Fibroblast of the aortic adventitia (primary cell): ENCODE measurements around the gene VWC2. TPM values are rescaled to one million over a fixed set of nuclear protein-coding genes. Genes with fewer than 3 reads are reported as not detected.

Source experiments
- DNase-seq: peaks from one replicate; pipeline ENCODE4 v3.0.0-alpha.2; 2010; ENCODE audit warnings: low read depth
- H3K4me3 ChIP-seq: 2 replicates; pipeline ENCODE4 v1.5.1; 2011; ENCODE audit warnings: low read depth, mild to moderate bottlenecking, control low read depth, low read length, moderate library complexity
- total RNA-seq: library from RNA; depleted of rRNA; stranded (reverse); fragments of >200 nt; gene quantifications from 2 replicates; pipeline ENCODE4 v1.2.3, GENCODE V29; 2012; ENCODE audit warnings: low replicate concordance
- TF ChIP-seq, protein P1 (sequence below): IDR thresholded peaks from 2 replicates; pipeline ENCODE4 v1.5.1; 2011; ENCODE audit warnings: mild to moderate bottlenecking, low read length, control low read depth, inconsistent platforms; ENCODE audit not compliant: insufficient read depth

Gene VWC2
- total RNA-seq, 1 donor = not detected

DNA sequence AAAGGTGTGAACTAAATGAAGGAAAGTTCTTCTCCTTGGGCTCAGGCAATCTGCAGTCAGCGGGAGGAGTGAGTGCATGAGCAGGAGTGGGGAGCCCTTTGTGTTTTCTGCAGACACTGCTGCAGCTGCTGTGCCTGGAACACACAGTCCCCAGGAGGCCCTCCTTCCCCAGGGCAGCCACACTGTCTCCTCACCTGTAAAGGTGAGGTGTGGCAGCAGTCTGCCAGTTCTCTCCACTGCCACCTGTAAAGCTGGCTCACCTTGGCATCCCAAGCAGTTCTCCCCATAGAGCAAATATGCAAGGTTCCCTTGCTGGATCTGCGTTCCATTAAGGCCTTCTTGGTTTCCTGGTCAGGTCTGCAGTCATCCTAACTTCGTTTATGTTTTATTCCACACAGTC is 5.2 kb upstream of the VWC2 start:
- TF ChIP-seq, protein P1, sequence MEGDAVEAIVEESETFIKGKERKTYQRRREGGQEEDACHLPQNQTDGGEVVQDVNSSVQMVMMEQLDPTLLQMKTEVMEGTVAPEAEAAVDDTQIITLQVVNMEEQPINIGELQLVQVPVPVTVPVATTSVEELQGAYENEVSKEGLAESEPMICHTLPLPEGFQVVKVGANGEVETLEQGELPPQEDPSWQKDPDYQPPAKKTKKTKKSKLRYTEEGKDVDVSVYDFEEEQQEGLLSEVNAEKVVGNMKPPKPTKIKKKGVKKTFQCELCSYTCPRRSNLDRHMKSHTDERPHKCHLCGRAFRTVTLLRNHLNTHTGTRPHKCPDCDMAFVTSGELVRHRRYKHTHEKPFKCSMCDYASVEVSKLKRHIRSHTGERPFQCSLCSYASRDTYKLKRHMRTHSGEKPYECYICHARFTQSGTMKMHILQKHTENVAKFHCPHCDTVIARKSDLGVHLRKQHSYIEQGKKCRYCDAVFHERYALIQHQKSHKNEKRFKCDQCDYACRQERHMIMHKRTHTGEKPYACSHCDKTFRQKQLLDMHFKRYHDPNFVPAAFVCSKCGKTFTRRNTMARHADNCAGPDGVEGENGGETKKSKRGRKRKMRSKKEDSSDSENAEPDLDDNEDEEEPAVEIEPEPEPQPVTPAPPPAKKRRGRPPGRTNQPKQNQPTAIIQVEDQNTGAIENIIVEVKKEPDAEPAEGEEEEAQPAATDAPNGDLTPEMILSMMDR = no peak
- no peak overlapping the region for H3K4me3 ChIP-seq
- DNase-seq = no peak

DNA sequence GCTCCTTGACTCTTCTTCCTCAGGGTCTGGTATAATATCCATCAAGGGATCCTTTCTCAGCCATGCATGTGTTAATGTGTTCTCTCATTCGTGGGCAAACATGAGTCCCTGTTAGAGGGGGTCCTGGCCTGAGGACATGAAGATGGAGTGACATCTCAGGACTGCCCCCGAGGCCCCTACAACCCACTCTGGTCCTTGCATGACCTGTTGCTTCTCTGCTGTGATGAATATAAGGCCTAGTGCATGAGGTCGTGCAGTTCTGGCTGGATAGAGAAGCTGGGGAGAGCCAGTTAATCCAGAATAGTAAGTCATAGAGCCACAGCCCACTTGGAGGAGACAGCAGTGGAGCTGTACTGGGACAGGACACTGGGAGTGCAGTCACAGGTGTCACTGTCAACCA is 4.6 kb upstream of the VWC2 start:
- no peak for DNase-seq
- TF ChIP-seq, protein P1 = no peak
- no peak overlapping the region for H3K4me3 ChIP-seq

DNA sequence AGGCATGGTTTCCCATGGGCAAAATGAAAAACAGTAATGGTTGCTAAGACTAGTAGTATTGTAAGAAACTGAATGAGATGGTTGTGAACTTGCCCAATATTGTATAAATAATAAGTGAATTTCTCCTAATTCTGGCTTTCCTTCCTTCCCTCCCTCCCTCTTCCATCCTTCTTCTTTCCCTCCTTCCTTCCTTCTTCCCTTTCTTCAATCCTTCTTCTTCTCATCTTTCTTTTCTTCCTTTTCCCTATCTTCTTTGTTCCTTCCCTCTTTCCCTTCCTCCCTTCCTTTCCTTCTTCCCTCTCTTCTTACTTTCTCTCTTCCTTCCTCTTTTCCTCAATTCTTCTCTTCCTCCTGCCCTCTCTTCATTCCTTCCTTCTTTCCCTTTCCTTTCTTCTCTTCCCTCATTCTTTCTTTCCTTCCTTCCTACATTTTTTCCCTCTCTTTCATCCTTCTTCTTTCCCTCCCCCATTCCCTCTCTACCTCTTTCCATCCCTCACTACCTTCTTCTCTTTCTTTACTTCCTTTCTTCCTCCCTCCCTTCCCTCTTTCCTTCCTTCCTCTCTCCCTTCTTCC is 4.1 kb upstream of the VWC2 start:
- no peak for DNase-seq
- TF ChIP-seq, protein P1 = no peak
- no peak overlapping the region for H3K4me3 ChIP-seq

DNA sequence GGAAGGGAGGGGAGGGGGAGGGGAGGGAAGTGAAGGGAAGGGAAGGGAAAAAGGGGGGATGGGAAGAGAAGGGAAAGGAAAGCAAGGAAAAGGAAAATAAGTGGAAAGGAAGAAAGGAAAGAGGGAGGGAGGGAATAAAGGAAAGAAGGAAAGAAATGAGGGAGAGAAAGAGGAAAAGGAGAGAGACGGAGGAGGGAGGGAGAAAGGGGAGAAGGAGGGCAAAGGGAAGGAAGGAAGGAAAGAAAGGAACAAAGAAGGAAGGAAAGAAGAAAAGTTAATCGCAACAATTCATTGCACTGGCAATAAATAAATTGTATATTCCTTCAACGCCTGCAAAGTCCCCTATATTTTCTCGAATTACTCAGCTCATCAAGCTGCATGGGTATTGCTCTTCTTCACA is 2.6 kb upstream of the VWC2 start:
- TF ChIP-seq, protein P1 = no peak
- DNase-seq = no peak
- no peak overlapping the region for H3K4me3 ChIP-seq

DNA sequence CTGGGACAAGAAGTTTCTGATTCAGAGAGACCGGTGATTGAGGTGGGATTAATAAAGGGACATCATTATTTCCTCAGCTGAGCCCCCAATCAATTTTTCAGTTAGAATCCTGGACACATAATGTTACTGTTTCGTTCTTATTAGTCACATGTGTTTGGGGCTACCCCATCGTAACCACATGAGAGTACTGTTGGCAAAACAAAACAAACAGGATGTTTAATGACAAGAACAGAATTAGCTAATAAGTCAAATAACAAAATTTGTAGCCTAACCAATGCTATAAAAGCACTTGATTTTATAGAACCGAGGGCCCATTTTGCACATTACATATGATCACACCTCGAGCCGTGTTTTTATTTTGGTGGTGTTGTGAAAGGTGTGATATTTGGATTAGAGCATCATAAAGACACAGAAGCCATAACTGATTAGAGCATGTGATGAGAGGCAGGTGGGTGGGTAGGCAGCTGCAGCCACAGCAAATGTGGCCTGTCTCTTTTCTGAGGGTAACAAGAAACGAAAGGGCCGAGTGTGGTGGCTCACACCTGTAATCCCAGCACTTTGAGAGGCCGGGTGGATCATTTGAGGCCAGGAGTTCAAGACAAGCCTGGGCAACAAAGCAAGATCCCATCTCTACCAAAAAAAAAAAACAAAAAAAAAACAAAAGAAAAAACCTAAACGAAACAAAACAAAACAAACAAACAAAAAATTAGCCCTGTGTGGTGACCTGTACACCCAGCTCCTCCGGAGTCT is 1.8 kb upstream of the VWC2 start:
- TF ChIP-seq, protein P1 = no peak
- no peak for DNase-seq
- H3K4me3 ChIP-seq = no peak overlapping the region

DNA sequence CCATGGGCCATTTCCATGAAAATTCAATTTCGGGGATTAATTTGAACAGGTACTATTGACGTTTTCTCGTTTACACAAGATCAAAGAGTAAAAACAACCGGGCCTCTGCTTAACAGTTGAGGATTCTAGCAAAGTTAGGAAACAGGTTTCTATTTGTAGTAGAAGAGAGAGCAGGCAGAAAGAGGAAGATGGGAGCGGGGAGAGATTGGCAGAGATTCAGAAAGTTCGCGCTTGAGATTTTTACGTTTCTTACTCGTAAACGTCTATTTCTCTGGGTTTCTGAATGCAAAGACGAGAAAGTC is 571 bp upstream of the VWC2 start:
- TF ChIP-seq, protein P1 = no peak
- no peak for DNase-seq

More for the DNA sequence above, 571 bp upstream of the VWC2 start:
- no peak overlapping the region for H3K4me3 ChIP-seq
